IMR-90 (cell line): ENCODE measurements around the gene ZNF425.

Experiments
- CHD1 ChIP-seq: IDR thresholded peaks from 2 replicates; pipeline ENCODE4 v1.6.1; 2012; ENCODE audit warnings: low read depth, low read length, improper control_type of control experiment
- CTCF ChIP-seq: conservative IDR thresholded peaks from 2 replicates; pipeline ENCODE4 v1.5.1; 2012; ENCODE audit warnings: mild to moderate bottlenecking, low read depth, low read length, improper control_type of control experiment
- POLR2A ChIP-seq: IDR thresholded peaks from 2 replicates; pipeline ENCODE4 v1.6.1; 2012; ENCODE audit warnings: mild to moderate bottlenecking, low read depth, low read length
- RAD21 ChIP-seq: IDR thresholded peaks from 2 replicates; pipeline ENCODE4 v1.6.1; 2012; ENCODE audit warnings: low read length, improper control_type of control experiment
- SMC3 ChIP-seq: fragments of 150-350 bp; IDR thresholded peaks from 2 replicates; pipeline ENCODE4 v1.6.1; 2016; ENCODE audit warnings: low read depth, mild to moderate bottlenecking, antibody characterized with exemption, low read length, moderate library complexity
- USF2 ChIP-seq: fragments of 150-350 bp; IDR thresholded peaks from 2 replicates; pipeline ENCODE4 v1.6.1; 2017; ENCODE audit warnings: mild to moderate bottlenecking, antibody characterized with exemption, low read length, low read depth

- TF ChIP-seq RAD21 (no peak), CTCF (no peak), SMC3 (no peak), USF2 (no peak), POLR2A (no peak), CHD1 (no peak)
Observed at GRCh38 chr7:149063476-149063875, 62.6 kb downstream of the ZNF425 start.
